Measurements from ENCODE around the gene SETSIP. TPM values are rescaled to one million over a fixed set of nuclear protein-coding genes. Genes with fewer than 3 reads are reported as not detected.
"Not testable (repeated sequence)": the region's sequence is repeated elsewhere in the genome, so short reads cannot be mapped to it uniquely, and the experiment has no call there.

SETSIP gene
- polyA plus RNA-seq (ENCODE audit: insufficient read length), result 0.34 TPM

GRCh38 chr1:92075311-92075710 is at the start of gene SETSIP:
TSS of gene SETSIP (minus strand) at chr1:92075411. CDS start at chr1:92075411, 0 bp downstream.
- no peak for DNase-seq (ENCODE audit: low read depth)

GRCh38 chr1:92123868-92124267 is 48.7 kb upstream of the SETSIP start:
- DNase-seq (ENCODE audit: low read depth), result peak; percentile 26

- no peak for DNase-seq (ENCODE audit: low read depth)
Measured at GRCh38 chr1:92118826-92119225, 43.6 kb upstream of the SETSIP start.

GRCh38 chr1:92117526-92117925 is 42.3 kb upstream of the SETSIP start:
- no peak for DNase-seq (ENCODE audit: low read depth)

- no peak for DNase-seq (ENCODE audit: low read depth)
Measured at GRCh38 chr1:92108631-92109030, 33.4 kb upstream of the SETSIP start.

- DNase-seq (ENCODE audit: low read depth), result no peak
Measured at GRCh38 chr1:92105546-92106081, 30.4 kb upstream of the SETSIP start.

GRCh38 chr1:92096317-92096716 is 21.1 kb upstream of the SETSIP start:
- no peak for DNase-seq (ENCODE audit: low read depth)

GRCh38 chr1:92095874-92096273 is 20.7 kb upstream of the SETSIP start:
- DNase-seq (ENCODE audit: low read depth), result no peak

DNA sequence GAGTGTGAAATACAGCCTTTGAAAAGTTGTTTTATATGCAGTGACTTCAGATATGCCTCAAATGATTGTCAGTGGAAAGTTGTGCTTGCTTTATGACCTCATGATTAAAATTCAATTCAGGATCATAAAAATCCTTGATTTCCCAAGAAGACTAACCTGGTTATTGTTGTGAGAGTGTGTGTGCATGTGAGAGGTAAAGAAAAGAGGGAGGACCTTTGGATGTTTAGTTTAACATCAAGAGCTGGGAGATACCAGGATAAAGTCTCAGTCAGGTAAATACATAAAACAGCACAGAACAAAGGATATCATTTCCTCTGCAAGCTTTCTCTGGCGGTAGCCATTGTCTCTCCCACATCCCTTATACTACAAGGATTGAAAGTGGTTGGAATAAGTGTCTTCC is 19.4 kb upstream of the SETSIP start:
- no peak for DNase-seq (ENCODE audit: low read depth)

GRCh38 chr1:92094090-92094489 is 18.9 kb upstream of the SETSIP start:
- no peak for DNase-seq (ENCODE audit: low read depth)

- DNase-seq (ENCODE audit: low read depth), result no peak
Measured at GRCh38 chr1:92091625-92092024, 16.4 kb upstream of the SETSIP start.

GRCh38 chr1:92087542-92087941 is 12.3 kb upstream of the SETSIP start:
- no peak for DNase-seq (ENCODE audit: low read depth)

- DNase-seq (ENCODE audit: low read depth), result no peak
Measured at GRCh38 chr1:92085727-92086126, 10.5 kb upstream of the SETSIP start.

- no peak for DNase-seq (ENCODE audit: low read depth)
Measured at GRCh38 chr1:92084651-92085050, 9.4 kb upstream of the SETSIP start.

DNA sequence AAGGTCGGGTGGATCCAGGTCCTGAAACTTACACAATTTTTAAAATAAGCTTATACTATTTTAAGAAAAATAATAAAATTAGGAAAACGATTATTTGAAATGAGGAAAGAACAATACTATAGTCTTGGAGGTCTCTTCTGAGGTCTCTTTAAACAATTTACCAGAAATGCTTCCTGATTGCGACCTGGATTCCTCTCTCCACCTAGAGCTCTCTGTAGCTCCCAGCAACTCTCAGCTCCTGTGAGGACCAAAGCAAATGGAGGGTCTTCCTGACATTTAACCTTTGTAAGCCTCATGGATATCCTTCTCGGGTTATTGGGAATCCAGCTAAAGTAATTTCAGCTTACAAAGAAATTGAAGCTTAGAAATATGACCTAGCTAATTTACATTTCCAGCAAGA is 5.8 kb upstream of the SETSIP start:
- no peak for DNase-seq (ENCODE audit: low read depth)

GRCh38 chr1:92080128-92080985 is 5.1 kb upstream of the SETSIP start, which contains the start of gene BTBD8:
TSS of gene BTBD8 (plus strand) at chr1:92080345. CDS start at chr1:92080572, 227 bp downstream.
- DNase-seq (ENCODE audit: low read depth), result peak; percentile 9

DNA sequence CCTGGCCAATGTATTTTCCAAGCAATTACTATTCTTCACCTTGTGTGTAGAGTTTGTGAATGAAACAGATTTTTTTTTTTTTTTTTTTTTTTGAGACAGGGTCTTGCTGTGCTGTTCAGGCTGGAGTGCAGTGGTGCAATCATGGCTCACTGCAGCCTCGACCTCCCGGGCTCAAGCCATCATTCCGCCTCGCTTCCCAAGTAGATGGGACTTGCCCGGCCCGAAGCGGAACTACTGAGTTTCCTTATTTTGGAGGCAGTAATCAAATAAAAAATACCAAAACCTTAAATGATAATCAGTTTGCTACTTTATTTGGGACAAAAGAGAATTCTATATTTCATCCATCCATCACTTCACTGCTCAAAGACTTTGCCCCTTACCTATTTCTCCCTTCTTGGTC is 4.2 kb upstream of the SETSIP start:
- no peak for DNase-seq (ENCODE audit: low read depth)

- DNase-seq (ENCODE audit: low read depth), result not testable (repeated sequence)
Measured at GRCh38 chr1:92078077-92078476, 2.9 kb upstream of the SETSIP start.

- DNase-seq (ENCODE audit: low read depth), result no peak
Measured at GRCh38 chr1:92076363-92076762, 1.2 kb upstream of the SETSIP start.

DNA sequence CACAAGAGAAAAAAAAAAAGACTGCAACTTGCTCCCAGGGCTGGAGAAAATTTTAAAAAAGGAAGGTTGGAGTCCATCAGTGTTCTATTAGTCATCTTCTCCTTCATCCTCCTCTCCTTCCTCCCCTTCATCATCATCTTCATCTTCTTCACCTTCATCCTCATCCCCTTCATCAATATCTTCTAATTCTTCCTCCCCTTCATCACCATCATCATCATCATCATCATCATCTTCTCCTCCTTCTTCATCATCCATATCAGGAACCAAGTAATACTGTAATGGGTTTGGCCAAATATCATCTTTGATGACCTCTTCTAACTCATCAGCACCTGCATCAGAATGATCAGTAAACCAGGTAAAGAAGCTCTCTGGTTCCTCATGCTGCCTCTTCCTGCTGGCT is 765 bp downstream of the SETSIP start:
- not testable (repeated sequence) for DNase-seq (ENCODE audit: low read depth)

DNA sequence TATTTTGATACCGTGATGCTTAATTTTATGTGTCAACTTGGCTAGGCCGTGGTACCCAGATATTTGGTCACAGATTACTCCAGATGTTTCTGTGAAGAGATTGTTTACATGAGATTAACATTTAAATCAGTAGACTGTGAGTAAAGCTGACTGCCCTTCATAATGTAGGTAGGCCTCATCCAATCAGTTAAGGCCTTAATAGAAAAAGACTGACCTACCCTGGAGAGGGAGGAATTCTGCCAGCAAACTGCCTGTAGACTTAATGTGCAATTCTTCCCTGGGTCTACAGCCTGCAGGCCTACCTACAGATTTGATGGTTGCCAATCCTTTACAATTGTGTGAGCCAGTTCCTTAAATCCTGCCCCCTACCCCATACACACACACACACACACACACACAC is 4.3 kb downstream of the SETSIP start:
- DNase-seq (ENCODE audit: low read depth), result no peak

- DNase-seq (ENCODE audit: low read depth), result no peak
Measured at GRCh38 chr1:92066321-92066720, 8.9 kb downstream of the SETSIP start.

- no peak for DNase-seq (ENCODE audit: low read depth)
Measured at GRCh38 chr1:92065042-92065441, 10.2 kb downstream of the SETSIP start.
